ENCODE data around the gene YPEL3.

DNA sequence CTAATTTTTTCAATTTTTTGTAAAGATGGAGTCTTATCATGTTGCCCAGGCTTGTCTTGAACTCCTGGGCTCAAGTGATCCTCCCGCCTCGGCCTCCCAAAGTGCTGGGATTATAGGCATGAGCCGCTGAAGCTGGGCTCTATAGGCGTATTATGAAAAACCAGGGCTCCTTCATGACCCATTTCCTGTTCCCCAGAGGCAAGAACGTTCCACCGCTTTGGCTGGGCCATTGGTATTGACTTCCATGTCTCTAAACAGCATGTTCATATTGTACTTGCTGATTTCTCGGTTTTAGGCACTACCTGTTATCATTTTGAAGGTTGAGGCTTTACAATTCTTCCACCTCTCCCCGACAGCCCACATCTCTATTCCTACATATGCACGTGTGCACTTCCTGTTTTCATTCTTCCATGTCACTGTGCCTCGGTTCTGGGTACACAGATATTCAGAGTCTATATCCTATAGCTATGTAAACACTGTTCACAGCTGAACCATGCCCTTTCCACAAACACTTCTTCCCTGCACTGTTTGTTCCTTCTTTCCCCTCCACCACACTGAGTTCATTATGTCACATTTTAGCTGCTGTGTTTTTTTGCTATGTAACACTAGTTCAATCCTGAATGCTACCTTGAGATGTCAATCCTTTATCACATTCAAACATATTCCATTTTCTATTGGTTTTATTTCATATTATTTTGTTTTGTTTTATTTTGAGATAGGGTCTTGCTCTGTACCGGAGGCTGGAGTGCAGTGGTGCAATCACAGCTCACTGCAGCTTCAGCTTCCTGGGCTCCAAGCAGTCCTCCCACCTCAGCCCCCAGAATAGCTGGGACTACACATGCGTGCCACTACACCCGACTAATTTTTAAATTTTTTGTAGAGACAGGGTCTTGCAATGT, 43.8 kb upstream of the YPEL3 start:
- no peak for TF ChIP-seq L3MBTL2 (conservative IDR thresholded peaks at IDR 0.05)
- TF ChIP-seq, protein P1, sequence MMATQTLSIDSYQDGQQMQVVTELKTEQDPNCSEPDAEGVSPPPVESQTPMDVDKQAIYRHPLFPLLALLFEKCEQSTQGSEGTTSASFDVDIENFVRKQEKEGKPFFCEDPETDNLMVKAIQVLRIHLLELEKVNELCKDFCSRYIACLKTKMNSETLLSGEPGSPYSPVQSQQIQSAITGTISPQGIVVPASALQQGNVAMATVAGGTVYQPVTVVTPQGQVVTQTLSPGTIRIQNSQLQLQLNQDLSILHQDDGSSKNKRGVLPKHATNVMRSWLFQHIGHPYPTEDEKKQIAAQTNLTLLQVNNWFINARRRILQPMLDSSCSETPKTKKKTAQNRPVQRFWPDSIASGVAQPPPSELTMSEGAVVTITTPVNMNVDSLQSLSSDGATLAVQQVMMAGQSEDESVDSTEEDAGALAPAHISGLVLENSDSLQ (IDR thresholded peaks at IDR 0.05) = no peak
- no peak for TF ChIP-seq FOXK2 (IDR thresholded peaks at IDR 0.05)
- no peak for TF ChIP-seq FOXA1 (IDR thresholded peaks at IDR 0.05)
- TF ChIP-seq TARDBP (IDR thresholded peaks at IDR 0.05) = no peak
- no peak for TF ChIP-seq LEF1 (IDR thresholded peaks at IDR 0.05; ENCODE audit: borderline replicate concordance)
- no peak for TF ChIP-seq BHLHE40 (IDR thresholded peaks at IDR 0.05; ENCODE audit: borderline replicate concordance)

Data from HEK293T (cell line).